ENCODE results near the gene B3GNT2. TPM values are rescaled to one million over a fixed set of nuclear protein-coding genes. Genes with fewer than 3 reads are reported as not detected.

The B3GNT2 gene
- total RNA-seq, 1 donor from 2014 or later = 23.8 TPM

- Histone ChIP-seq H3K9me3 (ENCODE audit: insufficient read depth, low read depth, low read length) (no peaks in the 10 kb centered on the region), H3K4me1 (ENCODE audit: insufficient read depth, low read length) (peaks cover 19% of the 10 kb centered on the region), H3K27me3 (ENCODE audit: insufficient read depth, low read length) (no peaks in the 10 kb centered on the region), H2AFZ (ENCODE audit: low read depth, low read length) (no peak overlapping the region), H3K79me2 (ENCODE audit: insufficient read depth, low read length) (peaks cover 66% of the 10 kb centered on the region), H4K20me1 (ENCODE audit: insufficient read depth, low read length) (peaks cover 37% of the 10 kb centered on the region), H3K9ac (ENCODE audit: low read length) (peak overlapping the region; percentile 24), H3K27ac (ENCODE audit: low read depth, low read length) (peak overlapping the region; percentile 45), H3K4me3 (ENCODE audit: insufficient read depth, low read depth, low read length) (no peak overlapping the region), H3K36me3 (ENCODE audit: insufficient read depth, low read length) (no peaks in the 10 kb centered on the region), H3K4me2 (ENCODE audit: low read length) (peak overlapping the region; percentile 57)
- TF ChIP-seq CTCF (IDR thresholded peaks at IDR 0.05; ENCODE audit: insufficient read depth, low read depth, low read length) = no peak
- no peak for TF ChIP-seq EZH2 (IDR thresholded peaks at IDR 0.05; ENCODE audit: insufficient read depth, low read length)
- H3K9me3 Mint-ChIP-seq (ENCODE audit: unreplicated experiment) = peaks cover 8% of the 10 kb centered on the region
- H3K4me3 Mint-ChIP-seq (ENCODE audit: unreplicated experiment) = no peak overlapping the region
- H3K4me1 Mint-ChIP-seq (ENCODE audit: low read depth, unreplicated experiment) = peaks cover 56% of the 10 kb centered on the region
- H3K27ac Mint-ChIP-seq (ENCODE audit: unreplicated experiment) = peak overlapping the region; percentile 91
- FAIRE-seq (no peak), DNase-seq (ENCODE audit: low read depth) (no peak)
- H3K36me3 Mint-ChIP-seq (ENCODE audit: low read depth, unreplicated experiment) = peaks cover 16% of the 10 kb centered on the region
- no peaks in the 10 kb centered on the region for H3K27me3 Mint-ChIP-seq (ENCODE audit: low read depth, unreplicated experiment)
These were observed 21.5 kb downstream of the B3GNT2 start for GRCh38 chr2:62217421-62217820.

GRCh38 chr2:62217970-62218369 lies 22.1 kb downstream of the B3GNT2 start:
- no peaks in the 10 kb centered on the region for H3K27me3 ChIP-seq (ENCODE audit: insufficient read depth, low read length)
- no peak overlapping the region for H2AFZ ChIP-seq (ENCODE audit: low read depth, low read length)
- peak overlapping the region; percentile 45 for H3K27ac ChIP-seq (ENCODE audit: low read depth, low read length)
- H3K4me3 Mint-ChIP-seq (ENCODE audit: unreplicated experiment) = peak overlapping the region; percentile 60
- H3K9me3 Mint-ChIP-seq (ENCODE audit: unreplicated experiment) = peaks cover 8% of the 10 kb centered on the region
- H3K4me2 ChIP-seq (ENCODE audit: low read length) = peak overlapping the region; percentile 57
- no peak for TF ChIP-seq CTCF (IDR thresholded peaks at IDR 0.05; ENCODE audit: insufficient read depth, low read depth, low read length)
- FAIRE-seq (no peak), DNase-seq (ENCODE audit: low read depth) (peak; percentile 65)
- H3K4me1 ChIP-seq (ENCODE audit: insufficient read depth, low read length) = peaks cover 19% of the 10 kb centered on the region
- H3K9me3 ChIP-seq (ENCODE audit: insufficient read depth, low read depth, low read length) = no peaks in the 10 kb centered on the region
- H3K27me3 Mint-ChIP-seq (ENCODE audit: low read depth, unreplicated experiment) = no peaks in the 10 kb centered on the region
- peaks cover 53% of the 10 kb centered on the region for H3K4me1 Mint-ChIP-seq (ENCODE audit: low read depth, unreplicated experiment)
- no peaks in the 10 kb centered on the region for H3K36me3 ChIP-seq (ENCODE audit: insufficient read depth, low read length)
- peak overlapping the region; percentile 24 for H3K9ac ChIP-seq (ENCODE audit: low read length)
- peaks cover 21% of the 10 kb centered on the region for H3K36me3 Mint-ChIP-seq (ENCODE audit: low read depth, unreplicated experiment)
- H3K4me3 ChIP-seq (ENCODE audit: insufficient read depth, low read depth, low read length) = no peak overlapping the region
- H3K79me2 ChIP-seq (ENCODE audit: insufficient read depth, low read length) = peaks cover 64% of the 10 kb centered on the region
- H4K20me1 ChIP-seq (ENCODE audit: insufficient read depth, low read length) = peaks cover 41% of the 10 kb centered on the region
- H3K27ac Mint-ChIP-seq (ENCODE audit: unreplicated experiment) = peak overlapping the region; percentile 91

- DNase-seq (ENCODE audit: low read depth) (no peak), FAIRE-seq (no peak)
- Histone ChIP-seq H3K79me2 (ENCODE audit: insufficient read depth, low read length) (peaks cover 52% of the 10 kb centered on the region), H3K4me1 (ENCODE audit: insufficient read depth, low read length) (peaks cover 19% of the 10 kb centered on the region), H2AFZ (ENCODE audit: low read depth, low read length) (no peak overlapping the region), H4K20me1 (ENCODE audit: insufficient read depth, low read length) (peaks cover 35% of the 10 kb centered on the region), H3K9me3 (ENCODE audit: insufficient read depth, low read depth, low read length) (no peaks in the 10 kb centered on the region), H3K9ac (ENCODE audit: low read length) (no peak overlapping the region), H3K4me3 (ENCODE audit: insufficient read depth, low read depth, low read length) (no peak overlapping the region), H3K36me3 (ENCODE audit: insufficient read depth, low read length) (no peaks in the 10 kb centered on the region), H3K27ac (ENCODE audit: low read depth, low read length) (no peak overlapping the region), H3K4me2 (ENCODE audit: low read length) (no peak overlapping the region), H3K27me3 (ENCODE audit: insufficient read depth, low read length) (no peaks in the 10 kb centered on the region)
- H3K27me3 Mint-ChIP-seq (ENCODE audit: low read depth, unreplicated experiment) = no peaks in the 10 kb centered on the region
- TF ChIP-seq EZH2 (IDR thresholded peaks at IDR 0.05; ENCODE audit: insufficient read depth, low read length) (no peak), CTCF (IDR thresholded peaks at IDR 0.05; ENCODE audit: insufficient read depth, low read depth, low read length) (no peak)
- peaks cover 8% of the 10 kb centered on the region for H3K9me3 Mint-ChIP-seq (ENCODE audit: unreplicated experiment)
- H3K4me3 Mint-ChIP-seq (ENCODE audit: unreplicated experiment) = no peak overlapping the region
- peaks cover 48% of the 10 kb centered on the region for H3K4me1 Mint-ChIP-seq (ENCODE audit: low read depth, unreplicated experiment)
- H3K27ac Mint-ChIP-seq (ENCODE audit: unreplicated experiment) = peak overlapping the region; percentile 41
- H3K36me3 Mint-ChIP-seq (ENCODE audit: low read depth, unreplicated experiment) = peaks cover 19% of the 10 kb centered on the region
These were observed 23.7 kb downstream of the B3GNT2 start for GRCh38 chr2:62219407-62220159.
